Measurements from ENCODE around the gene PLPP4. TPM values are rescaled to one million over a fixed set of nuclear protein-coding genes. Genes with fewer than 3 reads are reported as not detected.
A peak's percentile ranks its signal among the peaks of the same experiment; 100 is the strongest.

PLPP4 gene
- total and polyA plus RNA-seq, 10 of the 15 experiments (the other 5 are each of a cell fraction or from before 2014, with no cell fraction given), result 0.08 to 3.1 (median 0.26) TPM; not detected in 3

DNA sequence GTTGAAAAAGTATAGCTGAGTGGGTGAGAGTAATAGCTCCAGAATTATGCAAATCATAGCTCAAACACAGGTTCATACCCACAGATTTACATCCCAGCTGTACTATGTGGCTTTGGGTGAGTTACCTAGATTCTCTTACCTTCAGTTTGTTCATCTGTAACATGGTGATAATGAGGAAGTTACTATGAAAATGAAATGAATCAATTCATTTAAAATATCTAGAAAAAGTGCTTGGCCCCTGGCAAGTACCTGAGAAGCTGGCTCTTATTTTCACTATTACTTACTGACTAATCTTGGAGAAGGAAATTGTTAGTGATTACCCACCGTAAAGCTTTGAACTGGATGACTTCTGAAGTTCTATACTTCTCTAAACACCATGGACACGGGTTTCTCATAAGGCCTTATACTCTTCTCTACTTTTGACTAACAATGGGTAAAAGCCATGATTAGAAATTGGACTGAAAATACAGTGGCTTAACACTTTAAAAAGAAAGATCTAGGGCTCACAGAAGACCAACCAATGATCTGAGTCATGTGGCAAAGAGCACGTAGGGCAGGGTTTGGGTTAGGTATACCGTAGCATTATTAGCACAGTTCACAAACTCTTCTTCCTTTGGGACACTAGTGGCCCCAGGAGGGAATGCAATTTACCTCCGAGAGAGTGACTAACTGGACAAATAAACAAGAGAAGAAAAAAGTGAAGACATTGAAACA, 149.2 kb downstream of the PLPP4 start (continued):
- TF ChIP-seq, protein P1, sequence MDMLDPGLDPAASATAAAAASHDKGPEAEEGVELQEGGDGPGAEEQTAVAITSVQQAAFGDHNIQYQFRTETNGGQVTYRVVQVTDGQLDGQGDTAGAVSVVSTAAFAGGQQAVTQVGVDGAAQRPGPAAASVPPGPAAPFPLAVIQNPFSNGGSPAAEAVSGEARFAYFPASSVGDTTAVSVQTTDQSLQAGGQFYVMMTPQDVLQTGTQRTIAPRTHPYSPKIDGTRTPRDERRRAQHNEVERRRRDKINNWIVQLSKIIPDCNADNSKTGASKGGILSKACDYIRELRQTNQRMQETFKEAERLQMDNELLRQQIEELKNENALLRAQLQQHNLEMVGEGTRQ (IDR thresholded peaks at IDR 0.05; ENCODE audit: borderline replicate concordance, low read depth, low read length), result no peak
- TF ChIP-seq SRF (IDR thresholded peaks at IDR 0.05; ENCODE audit: low read depth in 2 of 2, low read length in 2 of 2), result no peak
- 0 out of 2 replicates have a peak, but pooled peaks have one; percentile 6 for TF ChIP-seq TCF3 (IDR thresholded peaks at IDR 0.05; ENCODE audit: borderline replicate concordance, insufficient read depth, low read depth, low read length)
- TF ChIP-seq IRF4 (IDR thresholded peaks at IDR 0.05; ENCODE audit: low read depth, low read length), result peak; percentile 60; the same call in 1 of the 2 replicates
- TF ChIP-seq GABPA (IDR thresholded peaks at IDR 0.05; ENCODE audit: low read depth), result no peak; the same call in 1 of the 2 replicates
- peak; percentile 83 for TF ChIP-seq NR2F1 (conservative IDR thresholded peaks at IDR 0.05)
- no peak for TF ChIP-seq SP1 (IDR thresholded peaks at IDR 0.05; ENCODE audit: low read depth, low read length)
- no peak for TF ChIP-seq DPF2 (IDR thresholded peaks at IDR 0.05)
- peak; percentile 34; the same call in 1 of the 2 replicates for TF ChIP-seq FOXM1 (IDR thresholded peaks at IDR 0.05; ENCODE audit: low read depth, low read length)
- TF ChIP-seq, protein P2, sequence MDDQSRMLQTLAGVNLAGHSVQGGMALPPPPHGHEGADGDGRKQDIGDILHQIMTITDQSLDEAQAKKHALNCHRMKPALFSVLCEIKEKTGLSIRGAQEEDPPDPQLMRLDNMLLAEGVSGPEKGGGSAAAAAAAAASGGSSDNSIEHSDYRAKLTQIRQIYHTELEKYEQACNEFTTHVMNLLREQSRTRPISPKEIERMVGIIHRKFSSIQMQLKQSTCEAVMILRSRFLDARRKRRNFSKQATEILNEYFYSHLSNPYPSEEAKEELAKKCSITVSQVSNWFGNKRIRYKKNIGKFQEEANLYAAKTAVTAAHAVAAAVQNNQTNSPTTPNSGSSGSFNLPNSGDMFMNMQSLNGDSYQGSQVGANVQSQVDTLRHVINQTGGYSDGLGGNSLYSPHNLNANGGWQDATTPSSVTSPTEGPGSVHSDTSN (IDR thresholded peaks at IDR 0.05; ENCODE audit: insufficient replicate concordance, low read depth, low read length), result no peak
- TF ChIP-seq ZNF24 (IDR thresholded peaks at IDR 0.05), result no peak
- TF ChIP-seq BHLHE40 (IDR thresholded peaks at IDR 0.05; ENCODE audit: borderline replicate concordance in 1 of 2, low read depth in 2 of 2, low read length in 1 of 2), result peak; percentile 71 to 78
- no peak for TF ChIP-seq MXI1 (IDR thresholded peaks at IDR 0.05; ENCODE audit: low read depth, low read length)

All from GM12878 (cell line).